Measurements from ENCODE around the gene LIMS2. TPM values are rescaled to one million over a fixed set of nuclear protein-coding genes. Genes with fewer than 3 reads are reported as not detected.

The LIMS2 gene
- polyA plus RNA-seq, 1 experiment = 46.1 TPM

- no peak for DNase-seq (ENCODE audit: low read depth)
- Histone ChIP-seq H3K4me3 (ENCODE audit: low read depth, low read length) (no peak overlapping the region), H3K27me3 (ENCODE audit: control insufficient read depth, insufficient read depth, low read length) (no peaks in the 10 kb centered on the region), H3K36me3 (ENCODE audit: control insufficient read depth, insufficient read depth, low read length) (peaks cover 28% of the 10 kb centered on the region)
- TF ChIP-seq CTCF (IDR thresholded peaks at IDR 0.05; ENCODE audit: insufficient read depth, low read depth, low read length) = no peak
- CTCF ChIA-PET = interaction anchor here (1.3 kb wide), 1 partner anchor 66 kb away, joined by 3 read pairs; no protein-coding TSS in a partner anchor
- POLR2A ChIA-PET = no interaction called here
Observed at GRCh38 chr2:127657232-127657595, 18.1 kb downstream of the LIMS2 start.

DNA sequence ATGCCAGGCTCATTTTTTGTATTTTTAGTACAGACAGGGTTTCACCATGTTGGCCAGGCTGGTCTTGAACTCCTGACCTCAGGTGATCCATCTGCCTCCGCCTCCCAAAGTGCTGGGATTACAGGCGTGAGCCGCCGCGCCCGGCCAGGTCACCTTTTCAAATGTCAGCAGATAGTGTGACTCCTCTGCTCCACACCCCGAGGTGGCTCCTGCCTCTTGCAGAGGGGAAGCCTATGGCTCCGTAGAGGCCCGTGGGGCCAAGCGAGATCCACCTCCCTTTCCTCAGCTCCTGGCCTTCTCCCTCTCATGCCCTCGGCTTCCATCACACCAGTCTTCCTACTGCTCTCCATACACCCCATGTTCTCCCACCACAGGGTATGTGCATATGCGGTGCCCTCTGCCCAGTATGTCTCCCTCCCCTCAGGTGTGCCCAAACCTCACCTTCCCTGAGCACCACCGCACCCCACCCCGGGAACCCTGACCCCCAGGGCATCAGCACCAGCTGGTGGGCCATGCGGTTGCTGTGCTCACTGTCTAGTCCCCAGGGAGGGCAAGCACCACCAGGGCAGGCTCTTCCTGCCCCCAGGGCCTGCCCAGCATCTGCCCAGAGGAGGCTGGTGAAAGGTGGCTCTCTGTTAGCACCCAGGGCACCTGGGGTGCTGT lies 18.6 kb downstream of the LIMS2 start:
- Histone ChIP-seq H3K27me3 (ENCODE audit: control insufficient read depth, insufficient read depth, low read length) (no peaks in the 10 kb centered on the region), H3K4me3 (ENCODE audit: low read depth, low read length) (no peak overlapping the region), H3K36me3 (ENCODE audit: control insufficient read depth, insufficient read depth, low read length) (peaks cover 28% of the 10 kb centered on the region)
- TF ChIP-seq CTCF (IDR thresholded peaks at IDR 0.05; ENCODE audit: insufficient read depth, low read depth, low read length) = no peak
- ChIA-PET POLR2A (no interaction called here), CTCF (interaction anchor here (1.3 to 8.8 kb wide), 2 partner anchors 65 to 66 kb away, joined by 3 to 89 read pairs; no protein-coding TSS in a partner anchor)
- no peak for DNase-seq (ENCODE audit: low read depth)

- DNase-seq (ENCODE audit: low read depth) = no peak
- POLR2A ChIA-PET = no interaction called here
- Histone ChIP-seq H3K36me3 (ENCODE audit: control insufficient read depth, insufficient read depth, low read length) (peaks cover 28% of the 10 kb centered on the region), H3K27me3 (ENCODE audit: control insufficient read depth, insufficient read depth, low read length) (no peaks in the 10 kb centered on the region), H3K4me3 (ENCODE audit: low read depth, low read length) (no peak overlapping the region)
- TF ChIP-seq CTCF (IDR thresholded peaks at IDR 0.05; ENCODE audit: insufficient read depth, low read depth, low read length) = no peak
- CTCF ChIA-PET = interaction anchor here (8.8 kb wide), 1 partner anchor 64 kb away, joined by 89 read pairs; no protein-coding TSS in a partner anchor
Observed at GRCh38 chr2:127655209-127656073, 19.9 kb downstream of the LIMS2 start.

DNA sequence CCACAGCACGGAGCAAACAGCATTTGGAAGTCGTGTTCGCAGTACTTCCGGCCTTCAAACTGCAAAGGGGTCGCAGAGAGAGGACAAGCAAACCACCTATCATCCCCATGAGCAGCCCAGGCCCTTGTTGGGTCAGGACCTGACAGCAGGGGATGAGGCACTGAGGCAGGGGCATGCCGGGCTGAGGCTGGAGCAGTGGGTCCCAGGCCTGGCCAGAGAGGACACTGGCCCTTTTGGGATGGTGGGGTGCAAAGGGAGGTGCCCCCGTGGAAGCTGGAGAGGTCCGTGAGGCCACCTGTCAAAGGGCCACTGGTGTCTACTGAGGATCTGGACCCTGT lies 20.5 kb downstream of the LIMS2 start:
- no peak for TF ChIP-seq CTCF (IDR thresholded peaks at IDR 0.05; ENCODE audit: insufficient read depth, low read depth, low read length)
- ChIA-PET CTCF (interaction anchor here (8.8 kb wide), 1 partner anchor 64 kb away, joined by 89 read pairs; no protein-coding TSS in a partner anchor), POLR2A (no interaction called here)
- DNase-seq (ENCODE audit: low read depth) = no peak
- peaks cover 27% of the 10 kb centered on the region for H3K36me3 ChIP-seq (ENCODE audit: control insufficient read depth, insufficient read depth, low read length)
- H3K4me3 ChIP-seq (ENCODE audit: low read depth, low read length) = no peak overlapping the region
- no peaks in the 10 kb centered on the region for H3K27me3 ChIP-seq (ENCODE audit: control insufficient read depth, insufficient read depth, low read length)

DNA sequence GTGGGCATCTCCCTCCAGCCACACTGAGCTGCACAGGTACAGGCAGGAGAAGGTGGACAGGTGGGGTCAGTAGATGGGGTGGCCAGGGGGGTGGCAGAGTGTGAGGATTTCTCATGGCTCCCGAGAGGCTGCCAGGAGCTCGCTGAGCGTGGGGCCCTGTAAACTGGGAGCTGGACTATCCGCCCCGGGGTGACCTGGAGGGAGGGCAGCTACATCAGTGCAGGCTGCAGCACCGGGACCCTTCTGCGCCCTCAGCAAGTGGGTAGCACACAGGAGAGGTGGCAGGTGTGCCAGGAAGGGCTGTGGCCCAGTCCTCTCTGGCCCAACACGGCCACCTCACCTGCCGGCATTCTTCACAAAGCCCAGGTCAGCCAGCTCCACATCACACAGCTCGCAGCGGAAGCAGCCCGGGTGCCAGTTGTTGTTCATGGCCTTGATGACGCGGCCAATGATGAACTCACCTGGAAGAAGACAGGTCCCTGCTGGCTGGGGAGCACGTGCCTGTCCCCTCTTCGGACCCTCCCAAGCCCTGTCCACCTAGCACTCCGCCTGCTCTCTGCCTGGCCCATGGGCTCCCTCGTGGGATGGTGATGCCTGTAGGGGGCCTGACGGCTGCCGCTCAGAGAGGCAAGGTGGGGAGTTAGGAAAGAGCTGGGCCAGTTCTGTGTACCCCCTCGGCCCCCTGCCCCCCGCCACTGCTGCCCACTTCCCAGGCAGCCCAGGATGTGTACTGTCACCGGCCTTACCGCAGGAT lies 21.1 kb downstream of the LIMS2 start:
- CTCF ChIA-PET = interaction anchor here (1.0 to 8.8 kb wide), 3 partner anchors 22 to 63 kb away, joined by 3 to 89 read pairs (median 4); partner anchors contain the start of gene LIMS2
- POLR2A ChIA-PET = no interaction called here
- TF ChIP-seq CTCF (IDR thresholded peaks at IDR 0.05; ENCODE audit: insufficient read depth, low read depth, low read length) = no peak
- Histone ChIP-seq H3K4me3 (ENCODE audit: low read depth, low read length) (no peak overlapping the region), H3K27me3 (ENCODE audit: control insufficient read depth, insufficient read depth, low read length) (no peaks in the 10 kb centered on the region), H3K36me3 (ENCODE audit: control insufficient read depth, insufficient read depth, low read length) (peaks cover 27% of the 10 kb centered on the region)
- no peak for DNase-seq (ENCODE audit: low read depth)

Data from BJ (cell line).